NT2/D1 (cell line): ENCODE results near the gene FAM3D.

Experiments
- SUZ12 ChIP-seq: IDR thresholded peaks from 2 replicates; pipeline ENCODE4 v1.6.1; 2011; ENCODE audit not compliant: insufficient read length, insufficient read depth; ENCODE audit errors: extremely low read depth
- YY1 ChIP-seq: IDR thresholded peaks from 2 replicates; pipeline ENCODE4 v1.6.1; 2011; ENCODE audit not compliant: insufficient read length, insufficient read depth
- ZNF274 ChIP-seq: IDR thresholded peaks from 2 replicates; pipeline ENCODE4 v1.6.1; 2011; ENCODE audit warnings: mild to moderate bottlenecking, low read depth, low read length

- TF ChIP-seq ZNF274 = no peak
- TF ChIP-seq YY1 = no peak
- no peak for TF ChIP-seq SUZ12
Measured at GRCh38 chr3:58584690-58585004, 81.9 kb downstream of the FAM3D start.
